GM18505 (cell line): ENCODE measurements around the gene CFAP107.

ENCODE experiments used
- ATAC-seq: cut with Tn5 transposase; IDR thresholded peaks from one replicate; pipeline ENCODE4 v1.9.1; 2021; ENCODE audit not compliant: unreplicated experiment
- POLR2A ChIP-seq: IDR thresholded peaks from 4 replicates; pipeline ENCODE4 v1.6.1; 2011; ENCODE audit warnings: borderline replicate concordance; ENCODE audit not compliant: insufficient read depth, insufficient read length; ENCODE audit errors: extremely low read depth

Gene CFAP107

GRCh38 chr1:12756768-12757413 is 10.9 kb downstream of the CFAP107 start:
- ATAC-seq, result no peak
- no peak for TF ChIP-seq POLR2A

GRCh38 chr1:12757836-12758235 is 11.8 kb downstream of the CFAP107 start:
- ATAC-seq, result no peak
- no peak for TF ChIP-seq POLR2A

- ATAC-seq, result no peak
- no peak for TF ChIP-seq POLR2A
Observed at GRCh38 chr1:12760256-12760795, 14.3 kb downstream of the CFAP107 start.

- no peak for TF ChIP-seq POLR2A
- no peak for ATAC-seq
Observed at GRCh38 chr1:12761781-12762180, 15.8 kb downstream of the CFAP107 start.

- no peak for TF ChIP-seq POLR2A
- ATAC-seq, result no peak
Observed at GRCh38 chr1:12762766-12763165, 16.8 kb downstream of the CFAP107 start.

- no peak for TF ChIP-seq POLR2A
- no peak for ATAC-seq
Observed at GRCh38 chr1:12763479-12763878, 17.5 kb downstream of the CFAP107 start.

- no peak for ATAC-seq
- TF ChIP-seq POLR2A, result no peak
Observed at GRCh38 chr1:12764016-12764415, 18.0 kb downstream of the CFAP107 start.

GRCh38 chr1:12769031-12769430 is 23.0 kb downstream of the CFAP107 start:
- TF ChIP-seq POLR2A, result no peak
- no peak for ATAC-seq

- ATAC-seq, result no peak
- no peak for TF ChIP-seq POLR2A
Observed at GRCh38 chr1:12769976-12770505, 24.0 kb downstream of the CFAP107 start.

- TF ChIP-seq POLR2A, result no peak
- no peak for ATAC-seq
Observed at GRCh38 chr1:12770620-12771019, 24.6 kb downstream of the CFAP107 start.

- no peak for TF ChIP-seq POLR2A
- no peak for ATAC-seq
Observed at GRCh38 chr1:12771186-12771585, 25.2 kb downstream of the CFAP107 start.

- ATAC-seq, result no peak
- TF ChIP-seq POLR2A, result no peak
Observed at GRCh38 chr1:12772520-12772919, 26.5 kb downstream of the CFAP107 start.

GRCh38 chr1:12773438-12773837 is 27.4 kb downstream of the CFAP107 start, which contains the start of gene PRAMEF12:
Gene PRAMEF12, plus strand, starts transcription at chr1:12773738. Its CDS starts 1,130 bp downstream, at chr1:12774868.
- no peak for ATAC-seq
- TF ChIP-seq POLR2A, result no peak

GRCh38 chr1:12774801-12775345 is 28.9 kb downstream of the CFAP107 start:
- TF ChIP-seq POLR2A, result no peak
- no peak for ATAC-seq
